ENCODE measurements around the gene TM7SF2.

TM7SF2 gene

GRCh38 chr11:65111744-65112545 lies at the start of gene TM7SF2:
Gene TM7SF2 (plus strand): TSS chr11:65111872. CDS start chr11:65112016, 144 bp downstream.
- DNase-seq, result peak; percentile 97

GRCh38 chr11:65063532-65063931 lies 48.1 kb upstream of the TM7SF2 start:
- no peak for DNase-seq

- DNase-seq, result no peak
Observed at GRCh38 chr11:65064847-65065240, 46.8 kb upstream of the TM7SF2 start.

GRCh38 chr11:65065851-65066250 lies 45.8 kb upstream of the TM7SF2 start:
- no peak for DNase-seq

GRCh38 chr11:65066315-65066714 lies 45.4 kb upstream of the TM7SF2 start:
- DNase-seq, result no peak

- DNase-seq, result no peak
Observed at GRCh38 chr11:65066805-65067291, 44.8 kb upstream of the TM7SF2 start.

- DNase-seq, result no peak
Observed at GRCh38 chr11:65067446-65067845, 44.2 kb upstream of the TM7SF2 start.

GRCh38 chr11:65069217-65069616 lies 42.5 kb upstream of the TM7SF2 start:
- no peak for DNase-seq

- no peak for DNase-seq
Observed at GRCh38 chr11:65071907-65072630, 39.6 kb upstream of the TM7SF2 start.

GRCh38 chr11:65072631-65072966 lies 39.1 kb upstream of the TM7SF2 start:
- DNase-seq, result no peak

- DNase-seq, result no peak
Observed at GRCh38 chr11:65077451-65077850, 34.2 kb upstream of the TM7SF2 start.

- DNase-seq, result peak; percentile 34
Observed at GRCh38 chr11:65078151-65078550, 33.5 kb upstream of the TM7SF2 start.

- DNase-seq, result no peak
Observed at GRCh38 chr11:65078786-65079342, 32.8 kb upstream of the TM7SF2 start.

GRCh38 chr11:65083134-65083833 lies 28.4 kb upstream of the TM7SF2 start:
- DNase-seq, result no peak

- DNase-seq, result peak; percentile 98
Observed at GRCh38 chr11:65083834-65084597, 27.7 kb upstream of the TM7SF2 start, which contains the start of the genes CDCA5 and ZFPL1. Gene CDCA5 (minus strand): TSS chr11:65084040. CDS start chr11:65083978, 62 bp downstream. Gene ZFPL1 (plus strand): TSS chr11:65084222. CDS start chr11:65084699, 477 bp downstream.

- no peak for DNase-seq
Observed at GRCh38 chr11:65084598-65085375, 26.9 kb upstream of the TM7SF2 start.

GRCh38 chr11:65085446-65085845 lies 26.2 kb upstream of the TM7SF2 start:
- DNase-seq, result no peak

- DNase-seq, result no peak
Observed at GRCh38 chr11:65086809-65087208, 24.9 kb upstream of the TM7SF2 start.

- no peak for DNase-seq
Observed at GRCh38 chr11:65087216-65087615, 24.5 kb upstream of the TM7SF2 start.

- DNase-seq, result no peak
Observed at GRCh38 chr11:65087827-65088226, 23.8 kb upstream of the TM7SF2 start.

- DNase-seq, result no peak
Observed at GRCh38 chr11:65089621-65090020, 22.1 kb upstream of the TM7SF2 start.
